Activated CD4-positive, CD25-positive, alpha-beta regulatory T cell (primary cell): ENCODE results near the gene DEGS2.
A peak's percentile ranks its signal among the peaks of the same experiment; 100 is the strongest.

Experiments
- DNase-seq, 4 experiments: peaks; one replicate each; lab custom pipeline; 2025; lab: John Stamatoyannopoulos, UW

DEGS2 gene

DNA sequence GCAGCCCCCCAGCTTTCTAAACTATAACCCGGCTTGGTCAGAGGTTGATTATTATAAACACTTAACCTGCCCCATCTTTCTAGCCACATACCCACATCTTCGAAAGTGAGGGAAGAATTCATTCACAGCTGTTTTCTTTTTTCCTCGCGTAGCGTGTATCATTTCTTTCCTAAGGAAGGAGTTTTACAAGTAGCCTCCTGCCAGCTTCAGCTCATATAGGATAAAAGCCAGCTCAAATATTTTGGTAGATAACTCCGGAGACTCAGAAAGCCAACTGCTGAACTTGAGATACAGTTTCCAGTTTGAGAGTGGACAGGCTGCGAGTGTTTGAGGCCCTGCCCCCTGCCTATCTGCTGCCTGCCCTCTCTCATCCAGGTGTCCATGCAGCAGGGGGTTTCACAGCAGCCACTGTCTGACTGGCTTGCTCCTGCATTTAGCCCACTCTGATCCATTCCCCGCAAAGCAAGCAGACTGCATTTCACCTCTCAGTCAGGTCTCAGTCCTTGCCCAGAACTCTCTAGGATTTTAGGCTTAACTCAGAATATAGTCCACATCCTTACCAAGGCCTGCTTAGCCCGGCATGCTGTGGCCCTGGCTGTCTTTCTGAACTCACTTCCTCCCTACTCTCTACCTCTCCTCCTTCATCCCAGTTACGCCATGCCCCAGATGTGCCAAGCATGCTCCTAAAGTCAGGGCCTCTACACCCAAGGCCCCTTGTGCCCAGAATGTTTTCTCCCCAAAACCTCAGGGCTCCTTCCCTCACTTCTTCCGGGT, 47.3 kb downstream of the DEGS2 start:
- no peak for DNase-seq

DNA sequence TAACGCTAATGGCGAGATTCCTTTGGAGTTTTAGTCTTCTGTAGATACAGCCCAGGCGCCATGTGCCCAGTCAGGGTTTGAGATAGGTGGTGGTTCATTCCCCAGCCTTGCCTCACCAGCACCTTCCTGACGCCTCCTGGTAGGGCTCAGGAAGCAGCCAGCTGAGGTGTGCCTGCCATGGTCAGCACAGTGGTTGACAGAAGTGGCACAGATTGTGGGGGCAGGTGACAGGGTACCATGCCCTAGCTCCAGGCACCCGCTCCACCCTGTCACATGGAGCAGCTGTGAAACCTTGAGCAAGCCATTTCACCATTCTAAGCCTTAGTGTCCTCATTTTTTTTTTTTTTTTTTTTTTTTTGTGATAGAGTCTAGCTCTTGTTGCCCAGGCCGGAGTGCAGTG, 48.6 kb downstream of the DEGS2 start:
- no peak for DNase-seq

DNA sequence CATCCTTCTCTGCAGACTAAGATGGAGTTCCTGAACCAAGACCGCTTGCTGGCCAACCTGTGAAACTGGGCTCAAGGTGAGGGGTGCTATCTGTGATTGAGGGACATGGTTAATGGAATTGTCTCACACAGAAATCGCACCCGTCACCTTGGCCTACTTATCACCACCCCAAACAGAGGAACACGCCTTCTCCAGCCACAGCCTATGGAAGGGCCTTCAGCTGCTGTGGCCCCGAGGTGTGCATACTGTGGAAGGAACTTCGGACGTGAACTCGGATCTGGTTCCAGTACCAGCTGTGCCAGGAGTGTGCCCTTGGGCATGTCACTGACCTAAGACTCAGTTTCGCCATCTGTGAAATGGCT, 49.9 kb downstream of the DEGS2 start:
- no peak for DNase-seq

DNA sequence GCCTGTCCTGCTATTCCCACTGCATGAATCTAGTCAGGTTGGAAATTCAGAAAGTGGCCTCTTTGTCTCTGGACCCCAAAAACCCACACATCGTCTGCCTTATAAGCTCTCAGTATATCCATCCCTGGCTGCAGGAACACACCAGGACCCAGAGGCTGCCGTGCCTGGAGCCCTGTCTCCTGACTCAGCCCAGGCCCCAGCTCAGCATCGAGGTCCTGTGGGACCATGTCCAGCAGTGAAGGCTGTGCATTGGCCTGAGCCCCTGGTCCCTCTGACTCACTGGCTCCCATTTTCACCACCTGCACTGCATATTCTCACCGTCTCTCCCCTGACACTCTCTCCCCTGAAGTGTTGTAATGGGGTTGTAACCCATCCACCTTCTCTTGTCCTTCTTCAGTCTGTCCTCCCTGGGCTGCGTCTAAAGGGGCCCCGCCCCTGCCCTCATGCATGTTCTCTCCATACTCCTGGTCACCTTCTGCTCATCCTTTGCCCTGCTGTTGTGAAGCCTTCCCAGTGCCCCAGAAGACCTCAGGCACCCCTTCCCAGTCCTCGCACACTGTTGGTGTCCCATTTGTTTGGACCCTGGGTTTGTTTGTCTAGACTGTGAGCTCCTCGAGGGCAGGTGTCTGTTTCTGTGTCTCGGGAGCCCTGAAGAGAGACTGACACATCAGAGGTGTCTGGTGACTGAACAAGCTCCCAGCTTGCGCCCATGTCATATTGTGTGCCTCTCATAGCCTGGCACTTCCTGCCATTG, 50.4 kb downstream of the DEGS2 start:
- DNase-seq = no peak

DNA sequence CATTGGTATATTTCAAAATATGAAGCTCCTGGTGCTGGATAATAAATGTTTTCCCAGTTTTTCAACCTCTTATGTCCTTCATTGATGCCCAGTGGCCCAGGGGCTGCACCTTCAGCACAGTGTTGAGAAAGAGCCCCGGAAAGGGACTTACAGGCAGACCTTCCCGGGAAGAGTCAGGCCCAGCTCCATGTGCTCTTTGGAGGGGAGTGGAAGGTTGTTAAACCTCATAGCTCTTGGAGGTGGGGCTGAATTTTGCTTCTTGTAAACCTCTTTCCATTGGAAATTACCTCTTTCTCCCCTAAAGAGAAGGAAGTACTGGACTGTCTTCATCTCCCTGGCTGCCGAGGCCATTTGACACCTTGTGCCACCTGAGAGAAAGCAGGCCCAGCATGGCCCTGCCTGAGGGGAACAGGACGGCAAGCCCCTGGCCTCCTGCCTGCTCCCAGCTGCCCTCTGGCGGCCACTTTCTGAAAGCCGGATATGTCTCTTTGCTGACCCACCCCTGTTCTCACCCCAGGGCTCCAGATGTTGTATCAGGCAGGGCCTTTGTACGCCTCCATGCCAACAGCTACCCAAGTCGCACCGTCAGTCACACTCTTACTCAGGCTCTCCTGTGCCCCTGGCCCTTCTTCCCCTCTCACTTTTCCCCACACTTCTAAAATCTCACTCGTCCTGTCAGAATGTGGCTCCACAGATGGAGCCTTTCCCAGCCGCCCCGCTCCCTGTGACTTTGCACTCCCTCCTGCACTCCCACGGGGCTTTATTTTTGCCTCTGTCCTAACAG, 51.2 kb downstream of the DEGS2 start:
- peak; percentile 75 to 90 (median 85) for DNase-seq

DNA sequence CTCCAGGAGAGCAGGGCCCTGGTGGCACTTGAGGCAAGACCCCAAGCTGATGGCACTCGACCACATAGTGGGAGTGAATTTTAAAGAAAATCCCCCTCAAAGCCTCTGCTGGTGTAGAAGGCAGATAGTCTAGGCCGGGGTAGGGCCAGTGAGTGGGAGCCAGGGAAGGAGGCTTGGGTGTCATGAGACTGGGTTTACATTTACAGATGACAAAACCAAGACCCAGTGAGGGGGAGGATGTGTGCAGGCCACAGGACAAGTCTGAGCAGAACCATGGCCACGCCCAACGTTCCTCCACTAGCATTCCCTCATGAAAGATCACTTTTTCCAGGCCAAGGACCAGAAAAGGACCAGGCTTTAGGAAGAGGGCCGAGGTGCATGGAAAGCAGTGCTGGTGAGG, 52.2 kb downstream of the DEGS2 start:
- DNase-seq = no peak

DNA sequence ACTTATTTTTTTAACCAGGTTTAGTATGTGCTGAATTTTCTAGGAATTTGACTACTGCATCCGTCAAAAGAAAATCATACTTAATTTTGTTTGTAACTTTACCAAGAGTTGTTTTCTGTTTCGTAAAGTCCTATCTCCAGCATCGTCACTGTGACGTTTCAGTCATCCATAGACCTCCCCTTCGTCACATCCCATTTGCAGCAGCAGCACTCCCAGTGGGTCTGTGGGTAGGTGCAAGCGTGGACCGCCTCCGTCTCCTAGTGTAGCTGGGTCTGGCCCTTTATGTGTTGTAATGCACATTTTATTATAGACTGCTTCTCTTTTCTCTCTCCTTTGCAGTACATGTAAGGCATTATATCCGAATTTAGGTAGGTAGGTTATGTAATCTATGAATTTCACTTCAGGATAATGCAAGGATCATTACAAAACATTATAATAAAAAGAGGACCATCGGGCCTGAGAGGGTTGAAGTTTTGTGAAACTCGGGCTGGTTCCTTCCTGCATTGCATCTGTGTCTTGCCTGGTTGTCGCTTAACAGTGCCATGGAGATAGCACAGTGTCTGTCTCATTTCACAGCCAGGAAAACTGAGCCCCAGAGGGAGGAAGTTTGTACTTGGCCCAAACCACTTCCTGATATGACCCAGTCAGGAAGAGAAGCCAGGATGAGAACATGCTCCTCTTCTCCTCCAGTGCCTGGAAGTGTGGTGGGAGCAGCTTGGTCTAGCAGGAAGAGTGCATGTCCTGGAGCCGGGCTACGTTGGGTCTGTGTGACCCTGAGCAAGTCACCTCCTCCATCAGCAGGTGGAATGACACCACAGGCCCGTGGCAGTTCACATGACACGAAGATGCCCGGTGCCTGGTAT, 53.0 kb downstream of the DEGS2 start:
- peak in 1 of 4 experiments; percentile 20 for DNase-seq

DNA sequence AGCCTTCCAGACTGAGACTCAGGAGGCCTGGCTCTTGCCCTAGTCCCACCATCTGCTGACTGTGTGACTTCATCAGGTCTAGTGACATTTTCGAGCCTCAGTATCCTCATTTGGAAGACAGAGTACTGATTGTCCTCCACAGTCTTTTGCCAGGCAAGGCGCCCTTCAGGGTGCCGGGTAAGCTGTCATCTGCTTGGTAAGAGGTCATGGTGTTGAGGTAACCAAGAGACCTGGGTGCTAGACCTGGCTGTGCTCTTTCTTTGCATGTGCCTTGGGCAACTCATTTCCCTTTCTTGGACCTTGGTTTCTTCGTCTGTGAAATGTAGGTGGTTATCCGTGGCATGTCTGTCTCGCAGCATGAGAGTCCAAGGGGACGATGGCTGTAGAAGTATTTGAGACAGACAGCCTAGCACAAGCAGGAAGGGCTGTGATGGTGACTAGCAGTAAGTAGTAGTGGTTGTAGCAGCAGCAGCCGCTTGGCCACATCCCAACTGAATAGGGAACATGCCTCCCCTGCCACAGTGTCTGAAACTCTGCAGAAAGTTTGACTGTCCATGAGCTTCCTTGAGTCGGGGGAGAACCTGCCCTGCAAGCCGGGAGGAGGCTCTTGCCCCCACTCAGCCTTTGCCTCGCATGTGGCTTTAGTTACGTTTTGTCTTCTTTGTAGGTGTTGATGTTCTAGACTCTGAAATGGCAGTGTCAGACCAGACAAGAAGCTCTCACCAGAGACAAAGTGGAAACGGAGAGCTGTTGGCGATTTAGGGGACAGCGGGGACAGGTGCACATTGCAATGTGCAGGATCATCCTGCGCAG, 53.9 kb downstream of the DEGS2 start:
- DNase-seq = no peak

DNA sequence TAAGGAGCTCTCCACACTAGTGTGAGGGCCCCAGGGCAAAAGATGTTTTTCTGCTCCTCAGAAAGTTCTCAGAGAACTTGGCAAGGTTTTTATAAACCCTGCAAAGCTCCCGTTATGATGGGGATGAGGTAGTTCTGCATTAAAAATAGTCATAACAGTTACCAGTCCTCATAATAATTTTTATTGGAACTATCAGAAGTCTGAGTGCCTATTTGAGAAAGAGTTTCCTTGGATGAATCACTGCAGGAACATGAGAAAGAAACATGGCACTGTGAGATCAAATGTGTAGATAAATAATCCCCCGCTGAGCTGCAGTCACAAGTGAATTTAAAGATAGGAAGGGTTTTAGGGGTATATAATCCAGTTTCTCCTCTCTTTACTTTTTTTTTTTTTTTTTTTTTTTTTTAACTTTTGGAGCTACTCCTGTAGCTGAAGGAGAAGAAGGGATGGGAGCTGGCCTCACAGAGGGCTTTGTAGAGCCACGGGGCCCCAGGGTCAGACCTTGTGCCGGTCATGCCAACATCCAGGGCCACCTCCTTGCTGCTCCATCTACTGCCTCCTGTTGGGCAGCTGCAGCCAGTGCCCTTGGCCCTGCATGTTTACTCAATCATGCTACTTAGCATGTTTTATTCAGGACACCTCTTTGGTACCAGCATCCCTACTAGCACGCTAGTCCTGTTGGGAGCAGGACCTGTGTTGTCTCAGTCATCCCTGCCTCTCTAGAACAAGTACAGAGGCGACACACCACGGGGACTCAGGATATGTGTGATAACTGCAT, 54.7 kb downstream of the DEGS2 start:
- DNase-seq = no peak

DNA sequence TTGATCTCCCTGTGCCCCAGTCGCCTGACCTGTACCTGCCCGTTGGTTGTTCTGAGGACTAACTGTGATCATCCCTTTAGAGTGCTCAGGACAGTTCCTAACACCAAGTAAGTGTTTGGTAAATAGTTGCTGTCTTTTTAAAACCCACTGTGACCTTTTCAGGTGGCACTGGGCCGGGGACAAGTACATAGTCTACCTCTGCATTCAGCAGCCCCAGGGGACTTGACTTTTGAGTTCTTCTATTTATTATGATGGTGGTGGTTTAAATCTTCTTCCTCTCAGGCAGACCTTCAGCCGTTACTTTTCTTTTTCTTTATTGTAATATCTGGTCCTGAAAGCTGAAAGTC, 55.5 kb downstream of the DEGS2 start:
- DNase-seq = no peak

DNA sequence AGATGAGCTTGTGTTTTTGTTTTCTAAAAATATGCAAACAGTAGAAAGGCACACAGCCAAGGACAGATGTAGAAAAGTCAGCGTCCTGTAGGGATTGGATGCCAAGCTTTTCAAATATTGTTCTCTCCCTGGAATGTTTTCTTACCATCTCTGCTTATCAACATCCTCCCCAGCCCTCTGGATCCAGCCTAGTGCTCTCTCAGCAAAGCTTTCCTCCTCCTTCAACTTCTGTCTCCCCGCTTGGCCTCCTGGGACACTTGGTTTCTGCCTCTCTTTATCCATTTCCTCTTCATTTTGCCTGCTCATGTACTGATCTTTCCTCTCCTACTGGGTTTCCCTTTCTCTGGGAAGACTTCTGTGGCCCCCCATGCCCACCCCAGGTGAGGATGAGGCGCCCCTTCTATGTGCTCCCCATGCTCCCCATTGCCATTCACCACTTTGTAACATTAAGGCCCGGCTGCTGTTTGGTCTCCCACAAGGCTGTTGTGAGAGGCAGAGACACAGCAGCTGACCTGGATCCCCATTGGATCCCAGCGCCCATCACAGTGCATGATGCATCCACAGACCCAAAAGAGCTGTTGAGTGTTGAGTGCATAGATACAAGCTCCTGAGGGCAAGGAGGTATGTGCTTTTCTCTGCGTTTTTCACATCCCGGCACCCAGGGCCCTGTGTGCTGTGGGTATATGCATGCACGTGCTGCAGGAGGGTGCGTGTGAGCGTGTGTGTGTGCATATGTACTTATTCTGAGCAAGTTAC, 56.0 kb downstream of the DEGS2 start:
- DNase-seq = peak in 1 of 4 experiments; percentile 18

DNA sequence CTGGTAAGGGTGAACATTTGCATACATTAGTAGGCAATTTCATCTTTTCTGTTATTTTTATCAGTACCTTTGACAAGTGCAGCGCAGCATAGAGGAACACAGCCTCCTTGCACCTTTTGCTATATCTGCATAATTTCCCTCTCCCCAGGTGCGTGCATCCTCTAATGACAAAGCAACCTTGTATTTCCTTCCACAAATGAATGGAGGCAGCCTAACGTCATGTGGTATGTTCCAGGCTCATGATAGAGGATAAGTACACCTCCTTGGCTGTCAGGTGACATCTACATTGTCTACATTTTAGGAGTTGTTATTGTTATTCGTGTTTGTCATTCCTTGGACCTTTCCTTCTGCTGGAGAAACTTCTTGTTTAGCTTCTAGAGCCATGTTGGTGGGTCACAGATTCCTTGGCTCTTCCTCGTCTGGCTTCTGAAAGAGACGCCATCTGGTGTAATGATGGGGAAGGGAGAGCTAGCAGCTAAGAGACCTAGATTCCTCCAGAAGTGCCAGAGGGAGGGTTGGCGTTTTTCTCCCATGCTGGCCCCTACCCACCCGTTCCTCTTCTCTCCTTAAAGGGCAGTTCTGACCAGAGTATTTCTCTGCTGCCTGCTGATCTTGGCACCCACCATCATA, 57.2 kb downstream of the DEGS2 start:
- no peak for DNase-seq

DNA sequence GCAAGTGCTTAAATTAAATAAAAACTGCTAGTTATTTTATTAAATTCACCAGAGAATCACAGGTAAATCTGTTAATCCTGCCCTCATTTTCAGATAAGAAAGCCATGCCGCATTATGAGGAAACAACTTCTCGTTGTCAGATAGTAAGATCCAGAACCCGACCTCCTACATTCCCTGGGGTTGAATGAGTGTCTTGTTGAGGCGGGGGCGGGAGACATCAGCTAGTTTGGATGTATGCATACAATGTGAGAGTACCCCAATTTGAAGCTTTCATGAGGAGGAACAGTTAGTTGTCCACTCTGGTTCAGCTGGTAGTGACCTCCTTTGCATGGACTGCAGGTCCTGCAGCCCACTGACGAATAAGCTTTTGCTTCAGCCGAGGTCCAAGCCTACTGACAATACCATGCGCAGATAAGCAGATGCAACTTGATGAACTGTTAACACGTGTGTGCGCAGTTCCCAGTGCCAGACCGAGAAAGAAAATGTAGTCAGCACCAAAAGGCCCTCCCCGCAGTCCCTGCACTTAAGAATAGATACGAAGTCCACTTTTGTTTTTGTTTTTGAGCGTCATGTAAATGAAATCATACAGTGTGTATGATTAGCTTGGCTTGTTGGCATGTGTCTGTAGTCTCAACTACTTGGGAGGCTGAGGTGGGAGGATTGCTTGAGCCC, 59.3 kb downstream of the DEGS2 start:
- DNase-seq = no peak

DNA sequence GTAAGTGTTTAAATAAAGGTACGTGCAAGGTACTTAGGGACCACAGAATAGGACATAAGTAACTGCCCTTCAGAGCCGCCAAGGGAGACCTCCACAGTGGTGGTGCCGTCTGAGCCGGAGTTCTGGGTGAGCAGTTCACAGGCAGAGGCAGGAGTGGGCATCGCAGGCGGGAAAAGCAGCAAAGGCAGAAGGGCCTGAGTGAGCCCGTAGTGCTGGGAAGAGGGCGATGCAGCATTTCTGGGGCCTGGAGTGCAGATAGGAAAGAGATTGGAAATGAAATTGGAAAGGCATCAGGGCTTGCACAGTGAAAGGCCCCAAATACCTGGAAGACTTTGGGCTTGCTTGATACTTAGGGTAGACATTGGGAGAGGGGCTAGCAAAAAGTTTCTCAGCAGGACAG, 61.3 kb downstream of the DEGS2 start:
- no peak for DNase-seq

DNA sequence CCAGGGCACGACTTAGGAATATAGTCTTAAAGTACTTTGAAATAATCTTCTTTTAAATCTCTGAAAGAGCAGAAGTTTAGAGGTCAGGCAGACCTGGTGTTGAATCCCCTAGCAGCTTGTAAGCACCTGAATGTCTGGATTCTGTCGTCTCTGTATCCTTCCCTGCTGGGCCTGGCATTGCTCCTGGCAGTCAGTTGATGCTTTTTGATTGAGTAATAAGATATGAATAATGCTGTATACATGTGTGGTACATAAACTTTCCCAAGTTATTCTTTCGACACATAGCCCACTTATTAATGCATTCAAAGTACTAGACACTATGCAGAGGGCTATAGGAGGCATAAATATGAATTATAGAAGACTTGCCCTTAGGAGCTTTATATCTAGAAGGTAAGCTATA, 62.8 kb downstream of the DEGS2 start:
- no peak for DNase-seq
